ENCODE measurements around the gene COX8A. TPM values are rescaled to one million over a fixed set of nuclear protein-coding genes. Genes with fewer than 3 reads are reported as not detected.

Gene COX8A
- total and polyA plus RNA-seq, 9 donors, result 229 to 408 (median 276) TPM

DNA sequence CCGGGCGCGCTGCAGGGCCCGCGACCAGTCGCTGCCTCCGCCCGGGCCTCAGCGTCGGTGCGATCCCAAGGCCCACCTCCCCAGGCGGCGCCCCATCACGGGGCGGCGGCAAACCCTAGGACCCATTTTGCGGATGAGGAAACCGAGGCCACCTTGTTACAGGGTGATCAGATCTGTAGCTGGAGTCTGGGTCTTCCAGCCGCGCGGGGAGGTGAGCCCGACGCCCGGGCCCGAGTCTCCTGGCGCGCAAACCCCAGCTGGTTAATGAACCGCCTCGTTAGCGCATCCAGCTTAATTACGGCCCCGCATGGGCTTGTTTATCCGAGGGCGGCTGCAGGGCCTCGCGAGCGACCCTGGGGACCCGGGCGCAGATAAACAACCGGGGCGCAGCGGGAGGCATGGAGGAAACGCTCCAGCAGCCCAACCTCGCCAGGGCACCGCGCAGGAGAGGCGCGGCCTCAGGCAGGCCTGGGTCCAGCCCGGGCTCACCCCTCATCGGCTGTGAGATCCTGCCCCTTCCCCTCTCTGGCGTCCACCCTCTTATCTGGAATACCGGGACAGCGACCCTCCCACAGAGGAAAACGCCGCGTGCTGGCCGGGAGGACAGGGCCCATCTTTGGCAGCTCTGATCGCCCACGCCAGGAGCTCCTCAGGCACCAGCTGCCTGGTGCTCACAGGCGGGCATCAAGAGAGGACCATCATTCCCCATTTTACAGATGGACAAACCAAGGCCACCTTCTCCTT lies 26.5 kb downstream of the COX8A start:
- no peak for DNase-seq
- Histone ChIP-seq H3K27ac (ENCODE audit: low read length) (no peak overlapping the region), H3K27me3 (ENCODE audit: control insufficient read depth, insufficient read depth, low read length) (peaks cover 9% of the 10 kb centered on the region), H3K36me3 (ENCODE audit: control insufficient read depth, insufficient read depth, low read length) (peaks cover 27% of the 10 kb centered on the region), H3K4me3 (ENCODE audit: low read length) (peak overlapping the region; percentile 24), H3K9me3 (replicated peaks; ENCODE audit: control insufficient read depth, low read depth, low read length) (no peaks in the 10 kb centered on the region), H3K4me1 (ENCODE audit: control insufficient read depth, insufficient read depth, low read length) (peaks cover 54% of the 10 kb centered on the region)
- WGBS (ENCODE audit: insufficient coverage), result 12% methylated on average over 60 of the region's 60 CpGs

DNA sequence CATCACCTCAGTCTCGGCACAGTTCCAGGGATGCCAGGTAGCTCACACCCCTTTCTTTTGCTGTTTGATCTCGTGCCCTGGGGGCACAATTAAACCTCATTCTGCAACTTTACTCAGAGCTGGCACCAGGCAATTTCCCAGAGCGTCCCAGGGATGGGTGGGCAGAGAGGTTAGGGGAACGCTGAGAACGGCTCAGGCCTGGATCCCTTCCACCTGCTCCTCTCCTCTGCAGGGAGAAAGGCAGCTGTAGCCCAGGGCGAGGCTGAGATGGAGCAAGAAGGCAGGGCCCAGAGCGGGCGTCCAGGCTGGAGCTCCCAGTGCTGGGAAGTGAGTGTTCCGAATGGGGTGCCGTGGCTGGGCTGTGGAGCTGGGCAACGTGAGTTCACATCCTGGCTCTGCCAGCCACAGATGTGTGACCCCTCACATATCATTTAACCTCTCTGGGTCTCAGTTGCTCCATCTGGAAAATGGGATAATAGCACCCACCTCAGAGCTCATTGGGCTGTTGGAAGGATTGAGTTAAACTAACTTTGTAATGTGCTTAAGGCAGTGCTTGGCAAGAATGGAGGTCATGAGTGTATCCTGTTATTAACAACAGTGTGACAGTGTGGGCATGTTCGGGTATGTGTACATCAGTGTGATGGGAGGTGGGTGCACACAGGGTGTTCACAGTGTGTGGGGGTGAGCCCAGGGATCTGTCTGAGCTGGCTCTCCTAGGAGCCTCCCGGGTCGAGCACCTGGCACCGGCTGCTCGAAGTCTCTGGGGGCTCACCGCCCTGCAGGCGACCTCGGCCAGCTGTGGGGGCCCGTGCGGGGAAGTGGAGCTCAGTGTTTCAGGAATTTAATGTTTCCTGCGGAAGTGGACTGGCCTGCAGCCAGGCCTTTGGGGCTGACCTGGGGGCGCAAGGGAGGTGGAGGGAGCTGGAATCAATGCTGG lies 27.3 kb downstream of the COX8A start:
- WGBS (ENCODE audit: insufficient coverage), result 13% methylated on average over 12 of the region's 23 CpGs

DNA sequence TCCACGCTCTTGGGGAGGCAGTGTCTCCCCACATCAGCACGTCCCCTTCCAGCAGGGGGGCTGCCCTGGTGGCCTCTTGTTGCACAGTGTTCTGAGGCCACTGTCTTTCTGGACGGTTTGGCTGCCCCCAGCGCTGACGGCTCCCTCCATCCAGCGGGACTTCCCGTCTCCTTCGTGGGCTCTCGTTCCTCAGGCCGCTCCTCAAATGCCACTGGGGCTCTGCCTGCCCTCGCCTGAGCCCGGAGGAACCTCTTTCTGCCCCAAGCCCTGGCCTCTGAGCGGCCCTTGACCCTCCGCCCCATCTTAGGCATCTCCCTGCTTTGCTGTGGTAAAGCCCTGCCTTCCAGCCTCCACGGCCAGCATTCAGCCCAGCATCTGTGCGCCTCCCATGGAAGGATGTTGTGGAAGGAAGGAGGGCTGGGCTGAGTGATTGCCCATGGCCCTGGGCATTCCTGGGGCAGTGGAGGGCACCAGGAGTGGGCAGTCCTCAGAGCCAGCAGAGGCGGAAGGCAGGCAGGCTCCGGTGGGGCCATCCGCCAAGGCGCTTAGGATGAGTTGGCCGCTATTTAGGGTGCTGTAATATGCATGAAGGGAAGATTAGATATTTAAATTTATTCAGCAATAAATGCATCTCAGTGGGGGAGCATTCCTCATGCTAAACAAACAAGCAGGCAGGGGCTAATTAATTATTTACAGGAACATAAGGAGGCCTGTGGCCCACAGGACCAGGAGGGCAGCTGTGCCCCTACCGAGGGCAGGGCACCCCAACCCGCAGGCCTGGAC lies 29.6 kb downstream of the COX8A start:
- Histone ChIP-seq H3K9me3 (replicated peaks; ENCODE audit: control insufficient read depth, low read depth, low read length) (no peaks in the 10 kb centered on the region), H3K27me3 (ENCODE audit: control insufficient read depth, insufficient read depth, low read length) (peaks cover 22% of the 10 kb centered on the region), H3K27ac (ENCODE audit: low read length) (peak overlapping the region; percentile 49), H3K36me3 (ENCODE audit: control insufficient read depth, insufficient read depth, low read length) (no peaks in the 10 kb centered on the region), H3K4me1 (ENCODE audit: control insufficient read depth, insufficient read depth, low read length) (peaks cover 78% of the 10 kb centered on the region), H3K4me3 (ENCODE audit: low read length) (no peak overlapping the region)
- 47% methylated on average over 15 of the region's 23 CpGs for WGBS (ENCODE audit: insufficient coverage)
- no peak for DNase-seq

More for the DNA sequence above, 27.3 kb downstream of the COX8A start:
- DNase-seq, result peak; percentile 91
- Histone ChIP-seq H3K9me3 (replicated peaks; ENCODE audit: control insufficient read depth, low read depth, low read length) (no peaks in the 10 kb centered on the region), H3K27me3 (ENCODE audit: control insufficient read depth, insufficient read depth, low read length) (peaks cover 12% of the 10 kb centered on the region), H3K4me1 (ENCODE audit: control insufficient read depth, insufficient read depth, low read length) (peaks cover 62% of the 10 kb centered on the region), H3K27ac (ENCODE audit: low read length) (peak overlapping the region; percentile 77), H3K4me3 (ENCODE audit: low read length) (no peak overlapping the region), H3K36me3 (ENCODE audit: control insufficient read depth, insufficient read depth, low read length) (peaks cover 18% of the 10 kb centered on the region)

DNA sequence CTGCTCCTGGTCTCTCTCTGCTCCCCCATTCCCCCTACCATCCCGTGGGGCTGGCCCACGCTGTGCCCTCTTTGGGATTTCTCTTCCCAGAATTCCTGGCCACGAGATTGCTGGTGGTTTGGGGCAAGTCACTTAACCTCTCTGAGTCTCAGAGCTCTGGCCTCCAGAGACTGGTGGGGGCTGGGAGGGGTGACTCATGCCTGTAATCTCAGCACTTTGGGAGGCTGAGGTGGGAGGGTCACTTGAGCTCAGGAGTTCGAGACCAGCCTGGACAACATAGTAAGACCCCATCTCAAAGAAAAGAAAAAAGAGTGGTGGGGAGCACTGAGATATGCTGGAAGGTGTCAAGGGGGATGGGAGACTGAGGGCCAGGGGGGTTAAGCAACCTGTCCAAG lies 30.2 kb downstream of the COX8A start:
- Histone ChIP-seq H3K27ac (ENCODE audit: low read length) (no peak overlapping the region), H3K9me3 (replicated peaks; ENCODE audit: control insufficient read depth, low read depth, low read length) (no peaks in the 10 kb centered on the region), H3K4me1 (ENCODE audit: control insufficient read depth, insufficient read depth, low read length) (peaks cover 73% of the 10 kb centered on the region), H3K27me3 (ENCODE audit: control insufficient read depth, insufficient read depth, low read length) (peaks cover 22% of the 10 kb centered on the region), H3K36me3 (ENCODE audit: control insufficient read depth, insufficient read depth, low read length) (no peaks in the 10 kb centered on the region), H3K4me3 (ENCODE audit: low read length) (no peak overlapping the region)
- no peak for DNase-seq
- WGBS (ENCODE audit: insufficient coverage), result 70% methylated on average over 2 of the region's 4 CpGs

DNA sequence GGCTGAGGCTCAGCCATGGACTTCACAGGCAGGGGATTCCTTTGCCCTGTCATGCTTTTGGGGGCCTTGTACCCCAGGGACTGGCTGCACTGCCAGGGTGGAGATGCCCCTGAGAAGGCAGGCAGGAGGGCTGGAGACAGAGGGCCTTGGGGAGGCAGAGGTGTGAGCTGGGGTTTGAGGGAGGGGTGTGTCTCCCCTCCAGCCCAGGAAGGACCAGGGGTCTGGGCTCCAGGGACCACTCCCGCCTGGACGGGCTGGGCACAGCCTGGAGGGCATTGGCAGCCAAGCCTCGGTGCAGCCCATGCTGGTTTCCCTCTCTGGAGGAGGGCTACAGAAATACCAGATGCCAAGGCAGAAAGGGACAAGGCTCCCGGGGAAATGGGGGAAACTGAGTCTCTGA lies 31.3 kb downstream of the COX8A start:
- no peak overlapping the region for H3K27ac ChIP-seq (ENCODE audit: low read length)
- H3K27me3 ChIP-seq (ENCODE audit: control insufficient read depth, insufficient read depth, low read length), result peaks cover 16% of the 10 kb centered on the region
- 65% methylated on average over 4 of the region's 4 CpGs for WGBS (ENCODE audit: insufficient coverage)
- H3K4me3 ChIP-seq (ENCODE audit: low read length), result no peak overlapping the region
- no peak for DNase-seq
- H3K4me1 ChIP-seq (ENCODE audit: control insufficient read depth, insufficient read depth, low read length), result peaks cover 64% of the 10 kb centered on the region
- H3K36me3 ChIP-seq (ENCODE audit: control insufficient read depth, insufficient read depth, low read length), result no peaks in the 10 kb centered on the region
- no peaks in the 10 kb centered on the region for H3K9me3 ChIP-seq (replicated peaks; ENCODE audit: control insufficient read depth, low read depth, low read length)

DNA sequence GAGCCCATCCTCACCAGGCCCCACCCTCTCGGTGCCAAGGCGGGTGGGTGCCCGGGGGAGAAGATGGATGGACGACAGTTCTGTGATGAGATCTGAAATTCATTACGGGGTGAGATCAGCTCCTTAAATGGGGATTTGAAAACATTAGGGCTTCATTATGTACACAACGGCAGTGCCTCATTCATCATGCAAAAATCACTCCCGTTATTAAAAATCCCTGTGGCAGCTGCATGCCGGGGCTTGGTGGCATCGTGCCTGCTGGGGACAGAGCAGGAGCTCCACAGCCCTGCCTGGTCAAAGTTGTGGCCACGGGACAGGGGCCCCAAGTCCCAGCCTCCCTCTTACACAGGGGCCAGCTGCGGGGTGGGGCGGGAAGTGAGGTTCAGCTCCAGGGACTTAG lies 32.0 kb downstream of the COX8A start:
- no peak for DNase-seq
- WGBS (ENCODE audit: insufficient coverage), result 52% methylated on average over 6 of the region's 12 CpGs
- no peak overlapping the region for H3K27ac ChIP-seq (ENCODE audit: low read length)
- H3K36me3 ChIP-seq (ENCODE audit: control insufficient read depth, insufficient read depth, low read length), result no peaks in the 10 kb centered on the region
- no peak overlapping the region for H3K4me3 ChIP-seq (ENCODE audit: low read length)
- peaks cover 16% of the 10 kb centered on the region for H3K27me3 ChIP-seq (ENCODE audit: control insufficient read depth, insufficient read depth, low read length)
- H3K9me3 ChIP-seq (replicated peaks; ENCODE audit: control insufficient read depth, low read depth, low read length), result no peaks in the 10 kb centered on the region
- peaks cover 57% of the 10 kb centered on the region for H3K4me1 ChIP-seq (ENCODE audit: control insufficient read depth, insufficient read depth, low read length)

DNA sequence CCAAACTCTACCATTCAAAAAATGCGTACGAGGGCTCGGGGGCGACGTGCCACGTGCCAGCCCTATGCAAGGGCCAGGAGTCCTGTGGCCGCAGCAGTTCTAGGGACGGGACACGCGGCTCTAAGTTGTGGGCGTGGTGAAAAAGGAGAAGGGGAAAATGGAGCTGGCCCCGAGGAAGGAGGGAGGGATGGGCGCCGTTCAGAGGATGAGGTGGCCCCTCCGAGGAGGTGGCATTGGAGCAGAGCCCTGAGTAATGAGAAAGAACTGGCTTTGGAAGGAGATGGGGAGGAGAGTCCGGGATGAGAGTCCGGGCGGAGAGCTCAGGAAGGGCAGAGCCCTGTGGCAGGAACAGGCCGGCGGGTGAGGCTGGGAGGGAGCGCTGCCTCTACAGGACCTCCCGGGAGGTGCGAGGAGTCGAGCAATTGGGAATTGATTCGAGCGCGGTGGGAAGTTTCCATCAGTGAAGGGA lies 32.8 kb downstream of the COX8A start:
- peak; percentile 71 for DNase-seq
- Histone ChIP-seq H3K4me1 (ENCODE audit: control insufficient read depth, insufficient read depth, low read length) (peaks cover 49% of the 10 kb centered on the region), H3K27me3 (ENCODE audit: control insufficient read depth, insufficient read depth, low read length) (peaks cover 16% of the 10 kb centered on the region), H3K9me3 (replicated peaks; ENCODE audit: control insufficient read depth, low read depth, low read length) (no peaks in the 10 kb centered on the region), H3K27ac (ENCODE audit: low read length) (peak overlapping the region; percentile 85), H3K36me3 (ENCODE audit: control insufficient read depth, insufficient read depth, low read length) (no peaks in the 10 kb centered on the region), H3K4me3 (ENCODE audit: low read length) (peak overlapping the region; percentile 47)
- 2% methylated on average over 24 of the region's 27 CpGs for WGBS (ENCODE audit: insufficient coverage)

DNA sequence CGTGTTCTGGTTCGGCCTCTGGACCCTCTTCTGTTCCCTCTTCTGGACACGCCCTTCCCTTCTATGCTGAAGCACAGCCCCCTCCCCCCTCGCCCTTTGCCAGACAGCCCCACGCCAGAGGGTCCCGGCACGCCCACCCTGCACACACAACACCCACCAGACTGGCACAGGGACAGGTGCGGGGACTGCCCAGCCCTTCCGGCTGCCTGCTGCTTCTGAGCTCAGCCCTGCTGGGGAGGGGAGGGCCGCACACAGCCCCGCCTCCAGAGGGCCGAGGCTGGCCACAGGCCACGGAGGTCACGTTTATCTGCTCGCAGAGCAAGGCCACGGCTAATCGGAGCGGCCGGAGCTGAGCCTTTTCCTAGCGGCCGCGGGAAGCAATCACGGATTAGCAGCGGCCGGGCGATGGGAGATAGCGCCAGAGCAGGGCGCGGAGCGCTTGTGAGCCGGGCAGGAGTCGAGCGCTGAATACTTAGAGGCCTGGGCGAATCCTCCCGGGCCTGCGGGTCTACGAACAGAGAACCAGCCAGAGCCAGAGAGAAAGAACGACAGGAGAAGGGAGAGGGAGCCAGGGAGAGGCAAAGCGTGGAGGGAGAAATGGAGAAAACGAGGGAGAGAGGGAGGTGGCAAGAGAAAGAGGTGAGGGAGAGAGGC lies 33.3 kb downstream of the COX8A start:
- peaks cover 16% of the 10 kb centered on the region for H3K27me3 ChIP-seq (ENCODE audit: control insufficient read depth, insufficient read depth, low read length)
- H3K27ac ChIP-seq (ENCODE audit: low read length), result peak overlapping the region; percentile 85
- WGBS (ENCODE audit: insufficient coverage), result 3% methylated on average over 40 of the region's 40 CpGs
- peak overlapping the region; percentile 47 for H3K4me3 ChIP-seq (ENCODE audit: low read length)
- no peaks in the 10 kb centered on the region for H3K9me3 ChIP-seq (replicated peaks; ENCODE audit: control insufficient read depth, low read depth, low read length)
- H3K4me1 ChIP-seq (ENCODE audit: control insufficient read depth, insufficient read depth, low read length), result peaks cover 43% of the 10 kb centered on the region
- DNase-seq, result peak; percentile 86
- H3K36me3 ChIP-seq (ENCODE audit: control insufficient read depth, insufficient read depth, low read length), result no peaks in the 10 kb centered on the region

DNA sequence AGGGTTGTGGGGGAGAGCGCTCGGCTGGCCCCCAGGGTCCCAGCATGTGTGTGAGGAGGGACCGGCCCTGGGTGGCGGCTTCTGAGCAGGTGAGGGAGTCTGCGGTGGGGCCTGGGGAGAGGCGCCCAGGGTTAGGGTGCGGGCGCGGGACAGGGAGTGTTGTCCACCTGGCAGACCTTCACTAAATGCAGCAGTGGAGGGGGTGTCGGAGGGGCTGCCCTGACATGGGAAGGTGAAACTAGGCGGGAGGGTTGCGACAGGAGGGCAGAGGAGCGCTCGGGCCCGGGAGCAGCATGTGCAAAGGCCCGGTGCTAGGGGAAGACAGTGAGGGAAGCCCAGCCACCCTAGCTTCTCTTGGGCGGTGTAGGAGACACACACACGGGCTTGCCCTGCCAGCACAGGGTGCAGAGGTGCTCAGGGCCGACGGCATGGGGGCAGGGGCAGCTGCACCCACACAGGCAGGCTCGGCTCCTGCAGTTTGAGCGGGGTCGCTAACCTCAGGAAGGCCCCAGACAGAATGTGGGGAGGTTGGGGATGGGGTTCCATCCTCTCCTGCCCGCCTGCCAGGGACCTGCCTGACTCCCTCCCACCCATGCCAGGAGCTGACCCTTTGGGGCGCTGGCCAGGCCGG lies 34.0 kb downstream of the COX8A start:
- WGBS (ENCODE audit: insufficient coverage), result 77% methylated on average over 11 of the region's 26 CpGs
- H3K4me3 ChIP-seq (ENCODE audit: low read length), result peak overlapping the region; percentile 47

More for the DNA sequence above, 34.0 kb downstream of the COX8A start:
- Histone ChIP-seq H3K4me1 (ENCODE audit: control insufficient read depth, insufficient read depth, low read length) (peaks cover 40% of the 10 kb centered on the region), H3K27me3 (ENCODE audit: control insufficient read depth, insufficient read depth, low read length) (peaks cover 15% of the 10 kb centered on the region), H3K36me3 (ENCODE audit: control insufficient read depth, insufficient read depth, low read length) (no peaks in the 10 kb centered on the region), H3K9me3 (replicated peaks; ENCODE audit: control insufficient read depth, low read depth, low read length) (no peaks in the 10 kb centered on the region), H3K27ac (ENCODE audit: low read length) (peak overlapping the region; percentile 85)
- DNase-seq, result no peak
